Measurements from ENCODE around the gene UBE3B. TPM values are rescaled to one million over a fixed set of nuclear protein-coding genes. Genes with fewer than 3 reads are reported as not detected.

Gene UBE3B
- total RNA-seq, 1 donor from 2014 or later, result 34.4 TPM

DNA sequence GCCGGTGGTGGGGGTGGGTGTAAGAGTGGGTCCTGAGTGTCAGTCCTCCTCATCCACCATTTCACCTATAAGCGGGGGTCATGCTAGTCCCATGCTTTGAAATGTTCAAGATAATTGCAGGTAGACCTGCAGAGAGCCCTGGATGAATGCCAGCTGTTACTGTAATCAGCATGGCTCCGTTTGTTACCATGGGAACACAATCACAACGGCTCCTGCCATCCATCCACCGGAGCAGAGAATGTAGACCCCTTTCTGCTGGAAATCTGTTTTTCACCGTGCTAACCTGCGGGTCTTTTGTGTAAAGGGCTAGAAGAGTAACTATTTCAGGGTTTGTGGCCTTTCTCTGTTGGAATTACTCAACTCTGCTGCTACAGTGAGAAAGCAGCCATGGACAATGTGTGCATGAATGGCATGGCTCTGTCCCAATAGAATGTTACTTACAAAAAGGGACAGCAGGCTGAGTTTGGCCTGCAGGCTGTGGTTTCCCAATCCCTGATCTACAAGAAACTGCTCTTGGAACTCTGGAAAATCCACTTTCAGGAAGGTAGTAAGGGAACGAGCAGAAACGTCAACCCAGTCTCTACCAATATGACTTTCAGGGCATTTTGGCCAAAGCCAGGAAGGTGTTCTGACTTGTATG is 36.5 kb upstream of the UBE3B start:
- Mint-ChIP-seq H3K4me1 (ENCODE audit: low read depth, unreplicated experiment) (peaks cover 8% of the 10 kb centered on the region), H3K36me3 (ENCODE audit: low read depth, unreplicated experiment) (peaks cover 23% of the 10 kb centered on the region), H3K27me3 (ENCODE audit: low read depth, unreplicated experiment) (no peaks in the 10 kb centered on the region), H3K9me3 (ENCODE audit: unreplicated experiment) (no peaks in the 10 kb centered on the region), H3K4me3 (ENCODE audit: unreplicated experiment) (no peak overlapping the region), H3K27ac (ENCODE audit: unreplicated experiment) (no peak overlapping the region)
- H4K20me1 ChIP-seq (ENCODE audit: insufficient read depth, low read length), result peaks cover 5% of the 10 kb centered on the region
- TF ChIP-seq, protein P1, sequence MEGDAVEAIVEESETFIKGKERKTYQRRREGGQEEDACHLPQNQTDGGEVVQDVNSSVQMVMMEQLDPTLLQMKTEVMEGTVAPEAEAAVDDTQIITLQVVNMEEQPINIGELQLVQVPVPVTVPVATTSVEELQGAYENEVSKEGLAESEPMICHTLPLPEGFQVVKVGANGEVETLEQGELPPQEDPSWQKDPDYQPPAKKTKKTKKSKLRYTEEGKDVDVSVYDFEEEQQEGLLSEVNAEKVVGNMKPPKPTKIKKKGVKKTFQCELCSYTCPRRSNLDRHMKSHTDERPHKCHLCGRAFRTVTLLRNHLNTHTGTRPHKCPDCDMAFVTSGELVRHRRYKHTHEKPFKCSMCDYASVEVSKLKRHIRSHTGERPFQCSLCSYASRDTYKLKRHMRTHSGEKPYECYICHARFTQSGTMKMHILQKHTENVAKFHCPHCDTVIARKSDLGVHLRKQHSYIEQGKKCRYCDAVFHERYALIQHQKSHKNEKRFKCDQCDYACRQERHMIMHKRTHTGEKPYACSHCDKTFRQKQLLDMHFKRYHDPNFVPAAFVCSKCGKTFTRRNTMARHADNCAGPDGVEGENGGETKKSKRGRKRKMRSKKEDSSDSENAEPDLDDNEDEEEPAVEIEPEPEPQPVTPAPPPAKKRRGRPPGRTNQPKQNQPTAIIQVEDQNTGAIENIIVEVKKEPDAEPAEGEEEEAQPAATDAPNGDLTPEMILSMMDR (IDR thresholded peaks at IDR 0.05; ENCODE audit: insufficient read depth, low read depth, low read length), result no peak
- H3K4me3 ChIP-seq (ENCODE audit: insufficient read depth, low read depth, low read length), result no peak overlapping the region
- no peak overlapping the region for H3K27ac ChIP-seq (ENCODE audit: low read depth, low read length)
- DNase-seq (ENCODE audit: low read depth) (no peak), FAIRE-seq (no peak)
- no peaks in the 10 kb centered on the region for H3K79me2 ChIP-seq (ENCODE audit: insufficient read depth, low read length)
- no peak overlapping the region for H2AFZ ChIP-seq (ENCODE audit: low read depth, low read length)
- no peaks in the 10 kb centered on the region for H3K4me1 ChIP-seq (ENCODE audit: insufficient read depth, low read length)
- H3K9ac ChIP-seq (ENCODE audit: low read length), result no peak overlapping the region
- H3K36me3 ChIP-seq (ENCODE audit: insufficient read depth, low read length), result no peaks in the 10 kb centered on the region
- no peaks in the 10 kb centered on the region for H3K27me3 ChIP-seq (ENCODE audit: insufficient read depth, low read length)
- H3K9me3 ChIP-seq (ENCODE audit: insufficient read depth, low read depth, low read length), result no peaks in the 10 kb centered on the region
- H3K4me2 ChIP-seq (ENCODE audit: low read length), result no peak overlapping the region

GRCh38 chr12:109443794-109444193 is 33.6 kb upstream of the UBE3B start:
- no peaks in the 10 kb centered on the region for H3K9me3 Mint-ChIP-seq (ENCODE audit: unreplicated experiment)
- no peaks in the 10 kb centered on the region for H3K27me3 Mint-ChIP-seq (ENCODE audit: low read depth, unreplicated experiment)
- no peak overlapping the region for H3K4me2 ChIP-seq (ENCODE audit: low read length)
- no peak for DNase-seq (ENCODE audit: low read depth)
- peaks cover 5% of the 10 kb centered on the region for H3K4me1 ChIP-seq (ENCODE audit: insufficient read depth, low read length)
- TF ChIP-seq, protein P1 (IDR thresholded peaks at IDR 0.05; ENCODE audit: insufficient read depth, low read depth, low read length), result no peak
- no peak for TF ChIP-seq EZH2 (IDR thresholded peaks at IDR 0.05; ENCODE audit: insufficient read depth, low read length)
- peaks cover 13% of the 10 kb centered on the region for H3K4me1 Mint-ChIP-seq (ENCODE audit: low read depth, unreplicated experiment)
- H3K4me3 ChIP-seq (ENCODE audit: insufficient read depth, low read depth, low read length), result no peak overlapping the region
- FAIRE-seq, result no peak
- no peak overlapping the region for H3K27ac Mint-ChIP-seq (ENCODE audit: unreplicated experiment)
- no peak overlapping the region for H3K27ac ChIP-seq (ENCODE audit: low read depth, low read length)
- H3K9ac ChIP-seq (ENCODE audit: low read length), result no peak overlapping the region
- no peaks in the 10 kb centered on the region for H3K27me3 ChIP-seq (ENCODE audit: insufficient read depth, low read length)
- H4K20me1 ChIP-seq (ENCODE audit: insufficient read depth, low read length), result peaks cover 22% of the 10 kb centered on the region
- H2AFZ ChIP-seq (ENCODE audit: low read depth, low read length), result no peak overlapping the region
- H3K79me2 ChIP-seq (ENCODE audit: insufficient read depth, low read length), result peaks cover 21% of the 10 kb centered on the region
- no peaks in the 10 kb centered on the region for H3K9me3 ChIP-seq (ENCODE audit: insufficient read depth, low read depth, low read length)
- H3K36me3 Mint-ChIP-seq (ENCODE audit: low read depth, unreplicated experiment), result peaks cover 23% of the 10 kb centered on the region
- peaks cover 13% of the 10 kb centered on the region for H3K36me3 ChIP-seq (ENCODE audit: insufficient read depth, low read length)
- no peak overlapping the region for H3K4me3 Mint-ChIP-seq (ENCODE audit: unreplicated experiment)

- TF ChIP-seq, protein P1 (IDR thresholded peaks at IDR 0.05; ENCODE audit: insufficient read depth, low read depth, low read length), result no peak
- TF ChIP-seq EZH2 (IDR thresholded peaks at IDR 0.05; ENCODE audit: insufficient read depth, low read length), result no peak
- H3K36me3 ChIP-seq (ENCODE audit: insufficient read depth, low read length), result peaks cover 13% of the 10 kb centered on the region
- no peaks in the 10 kb centered on the region for H3K27me3 ChIP-seq (ENCODE audit: insufficient read depth, low read length)
- H4K20me1 ChIP-seq (ENCODE audit: insufficient read depth, low read length), result peaks cover 27% of the 10 kb centered on the region
- Mint-ChIP-seq H3K27ac (ENCODE audit: unreplicated experiment) (no peak overlapping the region), H3K36me3 (ENCODE audit: low read depth, unreplicated experiment) (peaks cover 25% of the 10 kb centered on the region), H3K4me1 (ENCODE audit: low read depth, unreplicated experiment) (peaks cover 13% of the 10 kb centered on the region), H3K4me3 (ENCODE audit: unreplicated experiment) (no peak overlapping the region), H3K9me3 (ENCODE audit: unreplicated experiment) (no peaks in the 10 kb centered on the region), H3K27me3 (ENCODE audit: low read depth, unreplicated experiment) (no peaks in the 10 kb centered on the region)
- H2AFZ ChIP-seq (ENCODE audit: low read depth, low read length), result no peak overlapping the region
- H3K79me2 ChIP-seq (ENCODE audit: insufficient read depth, low read length), result peaks cover 25% of the 10 kb centered on the region
- no peak overlapping the region for H3K4me2 ChIP-seq (ENCODE audit: low read length)
- FAIRE-seq (no peak), DNase-seq (ENCODE audit: low read depth) (no peak)
- H3K27ac ChIP-seq (ENCODE audit: low read depth, low read length), result no peak overlapping the region
- H3K4me1 ChIP-seq (ENCODE audit: insufficient read depth, low read length), result peaks cover 5% of the 10 kb centered on the region
- no peak overlapping the region for H3K9ac ChIP-seq (ENCODE audit: low read length)
- no peaks in the 10 kb centered on the region for H3K9me3 ChIP-seq (ENCODE audit: insufficient read depth, low read depth, low read length)
- H3K4me3 ChIP-seq (ENCODE audit: insufficient read depth, low read depth, low read length), result no peak overlapping the region
These were observed 33.2 kb upstream of the UBE3B start for GRCh38 chr12:109444259-109444658.
